Hepatocyte (in vitro differentiated cells): ENCODE results near the gene DDX39A.

Experiments
- CTCF ChIP-seq: fragments of 200-600 bp; sonication (generic); IDR thresholded peaks from 2 replicates; pipeline ENCODE4 v1.5.1; 2016; ENCODE audit warnings: antibody characterized with exemption, mild to moderate bottlenecking; ENCODE audit not compliant: poor library complexity
- EZH2 ChIP-seq: fragments of 200-600 bp; sonication (generic); IDR thresholded peaks from 2 replicates; pipeline ENCODE4 v1.6.1; 2016; ENCODE audit warnings: antibody characterized with exemption, mild to moderate bottlenecking, borderline replicate concordance

GRCh38 chr19:14381689-14382474 is 37.3 kb downstream of the DDX39A start:
- no peak for TF ChIP-seq CTCF
- no peak for TF ChIP-seq EZH2
